AG09309 (cell line): ENCODE data around the gene HSFX2.
"Not testable (repeated sequence)": the region's sequence is repeated elsewhere in the genome, so short reads cannot be mapped to it uniquely, and the experiment has no call there.

Source experiments
- DNase-seq: peaks from one replicate; pipeline ENCODE4 v3.0.0-alpha.2; 2010; ENCODE audit warnings: low read depth
- H3K4me3 ChIP-seq: 2 replicates; pipeline ENCODE4 v1.5.1; 2011; ENCODE audit warnings: mild to moderate bottlenecking, low read depth, low read length, moderate library complexity; ENCODE audit not compliant: control insufficient read depth
- TF ChIP-seq, protein P1 (sequence below): IDR thresholded peaks from 2 replicates; pipeline ENCODE4 v1.5.1; 2011; ENCODE audit warnings: mild to moderate bottlenecking, low read depth, low read length, inconsistent platforms; ENCODE audit not compliant: insufficient read depth, control insufficient read depth; ENCODE audit errors: missing control alignments

The HSFX2 gene

DNA sequence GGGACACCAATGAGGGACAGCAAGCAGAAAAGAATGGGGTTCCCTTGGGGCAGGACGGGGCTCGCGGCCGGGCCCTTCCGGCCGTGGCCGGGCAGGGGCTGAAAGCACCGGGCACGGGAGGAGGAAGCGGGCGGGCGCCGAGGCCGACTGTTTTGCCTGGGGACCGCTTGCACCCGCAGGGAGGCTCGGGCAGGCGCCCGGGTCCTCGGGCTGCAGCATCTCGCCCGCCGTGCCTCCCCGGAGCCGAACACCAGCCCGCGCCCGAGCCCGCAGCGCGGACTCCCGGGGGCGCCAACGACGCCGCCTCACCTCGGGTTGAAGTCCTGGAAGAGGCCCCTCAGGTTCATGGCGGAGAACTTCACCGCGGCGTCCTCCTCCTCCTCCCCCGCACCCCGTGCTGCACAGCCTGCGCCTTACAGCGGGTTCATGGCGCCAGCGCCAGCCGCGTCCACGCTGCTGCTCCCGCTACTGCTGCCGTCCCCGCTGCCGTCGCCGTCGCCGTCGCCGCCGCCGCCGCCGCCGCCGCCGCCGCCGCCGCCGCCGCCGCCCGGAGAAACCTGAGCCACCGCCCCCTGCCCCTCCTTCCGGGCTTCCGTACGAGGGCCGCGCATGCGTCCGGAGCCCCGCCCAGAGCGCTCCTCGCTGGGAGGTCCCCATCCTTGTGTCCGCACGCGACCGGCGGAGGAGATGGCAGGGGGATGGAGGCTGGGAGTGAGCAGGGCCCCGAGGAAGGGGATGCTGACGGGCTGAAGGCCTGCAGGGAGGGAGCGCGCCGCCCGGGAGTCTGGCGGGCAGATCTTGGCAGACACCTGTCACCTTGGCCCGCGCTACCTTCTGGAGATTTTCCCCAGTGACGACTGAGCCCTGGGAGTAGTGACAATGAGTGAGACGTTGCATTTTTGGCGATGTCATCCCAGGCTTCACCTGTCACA lies 36.4 kb upstream of the HSFX2 start, which contains the start of gene TMEM185A:
Gene TMEM185A (minus strand): TSS at position 559 of the 932 bp plus-strand sequence. CDS start 212 bp downstream, at position 347.
- H3K4me3 ChIP-seq: peak within 1 kb of the TSS; percentile 59
- no peak for DNase-seq
- TF ChIP-seq, protein P1, sequence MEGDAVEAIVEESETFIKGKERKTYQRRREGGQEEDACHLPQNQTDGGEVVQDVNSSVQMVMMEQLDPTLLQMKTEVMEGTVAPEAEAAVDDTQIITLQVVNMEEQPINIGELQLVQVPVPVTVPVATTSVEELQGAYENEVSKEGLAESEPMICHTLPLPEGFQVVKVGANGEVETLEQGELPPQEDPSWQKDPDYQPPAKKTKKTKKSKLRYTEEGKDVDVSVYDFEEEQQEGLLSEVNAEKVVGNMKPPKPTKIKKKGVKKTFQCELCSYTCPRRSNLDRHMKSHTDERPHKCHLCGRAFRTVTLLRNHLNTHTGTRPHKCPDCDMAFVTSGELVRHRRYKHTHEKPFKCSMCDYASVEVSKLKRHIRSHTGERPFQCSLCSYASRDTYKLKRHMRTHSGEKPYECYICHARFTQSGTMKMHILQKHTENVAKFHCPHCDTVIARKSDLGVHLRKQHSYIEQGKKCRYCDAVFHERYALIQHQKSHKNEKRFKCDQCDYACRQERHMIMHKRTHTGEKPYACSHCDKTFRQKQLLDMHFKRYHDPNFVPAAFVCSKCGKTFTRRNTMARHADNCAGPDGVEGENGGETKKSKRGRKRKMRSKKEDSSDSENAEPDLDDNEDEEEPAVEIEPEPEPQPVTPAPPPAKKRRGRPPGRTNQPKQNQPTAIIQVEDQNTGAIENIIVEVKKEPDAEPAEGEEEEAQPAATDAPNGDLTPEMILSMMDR: no peak

DNA sequence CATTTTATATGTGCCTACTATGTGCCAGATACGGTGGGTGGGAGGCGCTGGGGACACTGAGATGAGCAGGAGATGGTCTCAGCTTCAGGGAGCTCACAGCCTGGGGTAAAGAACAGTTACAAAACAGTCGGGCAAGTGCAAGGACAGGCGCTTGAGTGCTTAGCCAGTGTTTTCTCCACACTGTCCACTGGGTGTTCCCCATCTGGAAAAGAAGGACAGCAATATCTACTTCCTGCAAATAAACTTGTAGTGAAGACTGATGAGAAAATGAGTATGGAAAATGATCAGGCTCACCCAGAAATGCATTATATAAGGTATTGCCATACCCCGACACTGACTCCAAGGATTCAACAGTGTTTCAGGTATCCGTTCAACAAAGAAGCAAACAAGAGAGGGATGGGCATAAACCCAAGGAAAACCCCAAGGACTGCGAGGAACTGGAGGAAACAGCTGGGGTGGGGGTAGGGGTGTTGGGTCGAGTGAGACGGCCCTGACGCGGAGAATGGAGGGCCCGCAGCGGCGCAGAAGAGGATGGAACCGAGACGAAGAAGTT lies 35.6 kb upstream of the HSFX2 start:
- H3K4me3 ChIP-seq: peak overlapping the region; percentile 59
- TF ChIP-seq, protein P1: no peak
- DNase-seq: peak; percentile 18

DNA sequence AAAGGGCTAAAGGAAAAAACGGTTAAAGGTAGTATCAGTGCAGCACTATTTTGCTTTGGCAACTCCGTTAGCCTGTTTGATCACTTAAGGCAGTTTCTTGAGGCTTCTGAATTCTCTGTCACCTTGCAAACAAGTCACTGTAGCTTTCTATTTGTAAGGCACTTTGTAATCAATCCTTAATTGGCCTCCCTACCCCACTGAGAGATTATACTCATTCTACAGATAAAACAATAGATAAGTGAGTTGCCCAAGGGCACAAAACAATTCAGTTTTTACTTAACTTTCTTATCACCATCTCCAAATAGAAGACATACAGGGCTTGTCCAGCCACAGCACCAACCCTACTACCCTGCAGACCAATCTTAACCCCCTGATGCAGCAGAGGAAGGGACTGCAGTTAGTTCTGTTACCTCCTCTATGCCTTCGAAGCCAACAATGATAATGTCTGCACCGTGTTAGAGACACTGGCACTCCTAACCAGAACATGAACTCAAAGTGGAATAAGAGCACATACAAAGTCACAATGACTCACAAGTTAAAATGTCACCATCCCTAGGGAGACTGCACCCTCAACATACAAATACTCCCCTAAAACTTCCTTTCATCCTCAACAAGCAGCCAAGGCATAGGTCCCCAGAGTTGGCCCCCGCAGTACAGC lies 34.7 kb upstream of the HSFX2 start:
- DNase-seq: no peak
- no peak overlapping the region; the same call in 1 of the 2 replicates for H3K4me3 ChIP-seq
- TF ChIP-seq, protein P1: no peak

DNA sequence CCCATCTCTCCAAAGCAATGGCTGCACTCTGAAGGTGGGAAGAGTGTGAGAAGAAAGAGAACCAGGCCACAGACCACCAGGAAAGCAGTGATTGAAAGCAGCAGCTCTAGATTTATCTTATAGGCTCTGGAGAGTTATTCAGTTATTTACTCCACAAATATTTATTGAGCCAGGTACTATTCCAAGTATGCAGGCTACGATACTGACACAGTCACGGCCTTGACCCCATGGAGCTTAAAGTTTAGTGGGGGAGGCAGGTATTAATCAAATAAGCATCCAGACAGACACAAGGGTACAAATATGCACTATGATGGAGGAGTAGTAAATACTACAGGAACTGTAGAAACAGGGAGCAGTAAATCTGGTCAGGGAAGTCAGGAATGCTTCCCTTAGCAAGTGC lies 33.7 kb upstream of the HSFX2 start:
- TF ChIP-seq, protein P1: no peak
- no peak overlapping the region for H3K4me3 ChIP-seq

DNA sequence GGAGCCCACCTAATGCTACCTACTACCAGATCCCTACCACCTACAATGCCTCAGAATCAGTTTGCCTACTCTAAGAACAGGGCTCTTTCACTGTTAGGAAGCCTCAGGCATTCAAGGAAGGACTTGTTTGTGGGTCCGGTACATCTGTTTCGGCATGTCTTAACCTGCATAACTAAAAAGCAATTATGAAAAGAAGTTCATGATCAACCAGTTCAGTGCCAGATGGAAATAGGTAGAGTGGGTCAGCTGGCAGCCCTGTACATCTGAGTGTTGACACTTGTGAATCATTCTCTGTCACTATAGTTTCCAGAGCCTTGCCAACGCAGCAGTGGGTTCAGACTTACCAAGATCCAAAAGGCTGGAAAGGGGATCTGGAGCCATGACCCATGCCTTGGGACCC lies 33.2 kb upstream of the HSFX2 start:
- no peak for DNase-seq
- no peak overlapping the region for H3K4me3 ChIP-seq
- TF ChIP-seq, protein P1: no peak

More for the DNA sequence above, 33.7 kb upstream of the HSFX2 start:
- no peak for DNase-seq

DNA sequence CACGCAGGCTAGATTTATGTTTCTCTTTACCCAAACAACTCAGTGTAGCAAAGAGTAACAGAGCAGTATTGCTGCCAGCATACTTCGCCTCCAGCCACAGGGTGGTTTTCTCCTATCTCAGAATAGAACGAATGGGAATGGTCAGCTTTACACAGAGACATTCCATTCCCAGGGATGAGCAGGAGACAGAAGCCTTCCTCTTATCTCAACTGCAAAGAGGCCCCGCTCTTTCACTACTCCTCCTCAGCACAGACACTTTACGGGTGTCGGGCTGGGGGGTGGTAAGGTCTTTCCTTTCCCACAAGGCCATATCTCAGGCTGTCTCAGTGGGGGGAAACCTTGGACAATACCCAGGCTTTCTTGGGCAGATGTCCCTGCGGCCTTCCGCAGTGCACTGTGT lies 31.7 kb upstream of the HSFX2 start:
- H3K4me3 ChIP-seq, DNase-seq: not testable (repeated sequence)

DNA sequence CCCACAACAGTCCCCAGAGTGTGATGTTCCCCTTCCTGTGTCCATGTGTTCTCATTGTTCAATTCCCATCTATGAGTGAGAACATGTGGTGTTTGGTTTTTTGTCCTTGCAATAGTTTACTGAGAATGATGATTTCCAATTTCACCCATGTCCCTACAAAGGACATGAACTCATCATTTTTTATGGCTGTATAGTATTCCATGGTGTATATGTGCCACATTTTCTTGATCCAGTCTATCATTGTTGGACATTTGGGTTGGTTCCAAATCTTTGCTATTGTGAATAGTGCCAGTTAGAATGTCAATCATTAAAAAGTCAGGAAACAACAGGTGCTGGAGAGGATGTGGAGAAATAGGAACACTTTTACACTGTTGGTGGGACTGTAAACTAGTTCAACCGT lies 24.5 kb upstream of the HSFX2 start:
- H3K4me3 ChIP-seq, DNase-seq: not testable (repeated sequence)
